ENCODE data around the gene SKIC3. TPM values are rescaled to one million over a fixed set of nuclear protein-coding genes. Genes with fewer than 3 reads are reported as not detected.

The SKIC3 gene
- total RNA-seq, 1 experiment from 2014 or later: 37.6 TPM

DNA sequence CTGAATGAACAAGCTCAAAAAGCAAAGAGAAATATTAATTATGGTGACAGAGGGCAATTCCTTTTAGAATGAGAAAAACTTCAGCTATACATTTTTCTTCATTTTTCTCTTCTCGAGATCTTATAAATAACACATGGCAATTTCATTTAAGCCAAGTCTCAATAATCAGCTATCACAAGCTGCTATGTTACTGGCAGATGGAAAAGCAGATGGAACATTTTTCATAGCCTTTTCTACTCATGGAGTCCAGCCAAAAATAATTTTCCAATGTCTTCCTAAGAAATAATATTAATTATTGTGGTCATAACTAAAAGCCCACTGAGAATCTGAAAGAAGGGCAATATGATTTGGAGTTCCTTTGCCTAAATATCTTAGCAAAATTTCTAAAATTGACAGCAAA lies 35.6 kb downstream of the SKIC3 start:
- Histone ChIP-seq H3K4me1 (ENCODE audit: insufficient read depth, low read length) (no peaks in the 10 kb centered on the region), H3K27ac (ENCODE audit: low read length) (no peak overlapping the region), H3K9me3 (ENCODE audit: low read length) (no peaks in the 10 kb centered on the region), H3K9me2 (replicated peaks; ENCODE audit: low read length) (no peaks in the 10 kb centered on the region), H3K4me3 (ENCODE audit: low read length) (no peak overlapping the region), H3K27me3 (ENCODE audit: low read length) (no peaks in the 10 kb centered on the region), H3K9ac (ENCODE audit: low read length) (no peak overlapping the region), H3F3A (ENCODE audit: low read length, unreplicated experiment) (no peaks in the 10 kb centered on the region), H3K36me3 (ENCODE audit: low read depth, low read length) (peaks cover 18% of the 10 kb centered on the region; the same call in 1 of the 2 replicates), H4K20me1 (ENCODE audit: low read length) (no peaks in the 10 kb centered on the region), H2AFZ (ENCODE audit: low read length) (no peak overlapping the region), H3K4me2 (ENCODE audit: low read length) (no peak overlapping the region), H3K79me2 (ENCODE audit: low read length) (no peaks in the 10 kb centered on the region)
- TF ChIP-seq EZH2phosphoT487 (IDR thresholded peaks at IDR 0.05; ENCODE audit: borderline replicate concordance, low read length): no peak
- TF ChIP-seq EZH2 (IDR thresholded peaks at IDR 0.05; ENCODE audit: low read length, unreplicated experiment): no peak
- TF ChIP-seq, protein P1, sequence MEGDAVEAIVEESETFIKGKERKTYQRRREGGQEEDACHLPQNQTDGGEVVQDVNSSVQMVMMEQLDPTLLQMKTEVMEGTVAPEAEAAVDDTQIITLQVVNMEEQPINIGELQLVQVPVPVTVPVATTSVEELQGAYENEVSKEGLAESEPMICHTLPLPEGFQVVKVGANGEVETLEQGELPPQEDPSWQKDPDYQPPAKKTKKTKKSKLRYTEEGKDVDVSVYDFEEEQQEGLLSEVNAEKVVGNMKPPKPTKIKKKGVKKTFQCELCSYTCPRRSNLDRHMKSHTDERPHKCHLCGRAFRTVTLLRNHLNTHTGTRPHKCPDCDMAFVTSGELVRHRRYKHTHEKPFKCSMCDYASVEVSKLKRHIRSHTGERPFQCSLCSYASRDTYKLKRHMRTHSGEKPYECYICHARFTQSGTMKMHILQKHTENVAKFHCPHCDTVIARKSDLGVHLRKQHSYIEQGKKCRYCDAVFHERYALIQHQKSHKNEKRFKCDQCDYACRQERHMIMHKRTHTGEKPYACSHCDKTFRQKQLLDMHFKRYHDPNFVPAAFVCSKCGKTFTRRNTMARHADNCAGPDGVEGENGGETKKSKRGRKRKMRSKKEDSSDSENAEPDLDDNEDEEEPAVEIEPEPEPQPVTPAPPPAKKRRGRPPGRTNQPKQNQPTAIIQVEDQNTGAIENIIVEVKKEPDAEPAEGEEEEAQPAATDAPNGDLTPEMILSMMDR (conservative IDR thresholded peaks at IDR 0.05; ENCODE audit: low read depth, low read length): no peak
- no peak for ATAC-seq
- BruUV-seq (replicated peaks): no TSS peak
- no peak for DNase-seq
- POLR2A ChIA-PET (ENCODE audit: unreplicated experiment): no interaction called here
- intact Hi-C loops (cut with micrococcal nuclease): no loop called here
- CTCF ChIA-PET: no interaction called here

DNA sequence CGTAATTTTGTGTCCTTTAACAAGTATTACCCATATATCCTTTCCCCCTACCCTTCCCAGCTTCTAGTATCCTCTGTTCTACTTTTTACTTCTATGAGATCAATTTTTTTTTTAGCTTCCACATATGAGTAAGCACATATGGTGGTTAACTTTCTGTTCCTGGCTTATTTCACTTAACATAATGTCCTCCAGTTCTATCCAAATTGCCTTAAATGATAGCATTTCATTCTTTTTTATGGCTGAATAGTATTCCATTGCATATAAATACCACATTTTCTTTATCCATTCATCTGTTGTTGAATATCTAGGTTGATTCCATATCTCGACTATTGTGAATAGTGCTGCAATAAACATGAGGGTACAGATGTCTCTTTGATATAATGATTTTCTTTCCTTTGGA lies 36.4 kb downstream of the SKIC3 start:
- ATAC-seq: no peak
- Histone ChIP-seq H3K27ac (ENCODE audit: low read length) (no peak overlapping the region), H3K4me1 (ENCODE audit: insufficient read depth, low read length) (no peaks in the 10 kb centered on the region), H3K79me2 (ENCODE audit: low read length) (no peaks in the 10 kb centered on the region), H4K20me1 (ENCODE audit: low read length) (no peaks in the 10 kb centered on the region), H3F3A (ENCODE audit: low read length, unreplicated experiment) (no peaks in the 10 kb centered on the region), H3K36me3 (ENCODE audit: low read depth, low read length) (peaks cover 19% of the 10 kb centered on the region; the same call in 1 of the 2 replicates), H3K4me2 (ENCODE audit: low read length) (no peak overlapping the region), H3K9me2 (replicated peaks; ENCODE audit: low read length) (no peaks in the 10 kb centered on the region), H2AFZ (ENCODE audit: low read length) (no peak overlapping the region), H3K9me3 (ENCODE audit: low read length) (no peaks in the 10 kb centered on the region), H3K4me3 (ENCODE audit: low read length) (no peak overlapping the region), H3K9ac (ENCODE audit: low read length) (no peak overlapping the region), H3K27me3 (ENCODE audit: low read length) (no peaks in the 10 kb centered on the region)
- no TSS peak for BruUV-seq (replicated peaks)
- ChIA-PET POLR2A (ENCODE audit: unreplicated experiment) (no interaction called here), CTCF (no interaction called here)
- DNase-seq: no peak
- intact Hi-C loops (cut with micrococcal nuclease): no loop called here
- TF ChIP-seq, protein P1 (conservative IDR thresholded peaks at IDR 0.05; ENCODE audit: low read depth, low read length): no peak
- TF ChIP-seq EZH2 (IDR thresholded peaks at IDR 0.05; ENCODE audit: low read length, unreplicated experiment) (no peak), EZH2phosphoT487 (IDR thresholded peaks at IDR 0.05; ENCODE audit: borderline replicate concordance, low read length) (no peak)

DNA sequence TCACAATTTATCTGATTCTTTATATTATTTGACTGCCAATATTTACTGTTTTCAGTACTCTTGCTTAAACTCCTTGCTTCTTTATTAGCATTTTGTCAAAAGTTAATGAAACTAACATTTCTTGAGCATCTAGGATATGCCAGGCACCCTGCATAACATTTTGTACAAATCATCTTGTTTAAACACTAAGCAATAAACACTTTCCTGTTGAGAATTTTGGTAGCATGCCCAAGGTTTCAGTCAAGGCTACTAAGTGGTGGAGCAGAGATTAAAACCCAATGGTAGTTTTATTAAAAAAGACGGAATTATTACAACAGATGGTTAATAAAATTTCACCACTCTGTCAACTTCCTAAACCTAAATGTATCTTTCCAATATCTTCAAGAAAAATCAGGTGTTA lies 43.2 kb downstream of the SKIC3 start:
- H3K27ac ChIP-seq (ENCODE audit: low read length): no peak overlapping the region
- no peak overlapping the region for H2AFZ ChIP-seq (ENCODE audit: low read length)
- no peaks in the 10 kb centered on the region for H4K20me1 ChIP-seq (ENCODE audit: low read length)
- DNase-seq (no peak), ATAC-seq (no peak)
- ChIA-PET CTCF (no interaction called here), POLR2A (ENCODE audit: unreplicated experiment) (no interaction called here)
- H3K9ac ChIP-seq (ENCODE audit: low read length): no peak overlapping the region
- no peaks in the 10 kb centered on the region for H3K4me1 ChIP-seq (ENCODE audit: insufficient read depth, low read length)
- H3K36me3 ChIP-seq (ENCODE audit: low read depth, low read length): peaks cover 13% of the 10 kb centered on the region
- no peaks in the 10 kb centered on the region for H3F3A ChIP-seq (ENCODE audit: low read length, unreplicated experiment)
- intact Hi-C loops (cut with micrococcal nuclease): no loop called here
- no peak overlapping the region for H3K4me2 ChIP-seq (ENCODE audit: low read length)
- no peaks in the 10 kb centered on the region for H3K9me2 ChIP-seq (replicated peaks; ENCODE audit: low read length)
- H3K9me3 ChIP-seq (ENCODE audit: low read length): no peaks in the 10 kb centered on the region
- TF ChIP-seq EZH2 (IDR thresholded peaks at IDR 0.05; ENCODE audit: low read length, unreplicated experiment): no peak
- TF ChIP-seq EZH2phosphoT487 (IDR thresholded peaks at IDR 0.05; ENCODE audit: borderline replicate concordance, low read length): no peak
- TF ChIP-seq, protein P1 (conservative IDR thresholded peaks at IDR 0.05; ENCODE audit: low read depth, low read length): no peak
- no peaks in the 10 kb centered on the region for H3K27me3 ChIP-seq (ENCODE audit: low read length)
- no peaks in the 10 kb centered on the region for H3K79me2 ChIP-seq (ENCODE audit: low read length)
- no TSS peak for BruUV-seq (replicated peaks)
- no peak overlapping the region for H3K4me3 ChIP-seq (ENCODE audit: low read length)

Measured in PC-3 (cell line).